GM12878 (cell line): ENCODE results near the gene ETNK1. TPM values are rescaled to one million over a fixed set of nuclear protein-coding genes. Genes with fewer than 3 reads are reported as not detected.

Experiments
- ATAC-seq: fragments of 200-7000 bp; cut with Tn5 transposase; 3 replicates; pipeline ENCODE4 v1.9.1; 2020; ENCODE audit warnings: mild to moderate bottlenecking, moderate library complexity
- BruUV-seq: library from RNA; stranded (reverse); fragments of 400-500 nt; replicated peaks from 2 replicates; lab custom pipeline; 2021; lab: Mats Ljungman, UMichigan
- CTCF ChIA-PET: fragments of 300-600 bp; sonication (Branson Sonifier 250); formaldehyde crosslinking; extraction: SDS; loops from one replicate; lab custom pipeline; 2021; ENCODE audit warnings: inconsistent platforms; lab: Yijun Ruan, JAX
- POLR2A ChIA-PET: fragments of 350-600 bp; formaldehyde crosslinking; extraction: SDS; loops from one replicate; lab custom pipeline; 2021; ENCODE audit warnings: inconsistent platforms; lab: Charles Lee
- RAD21 ChIA-PET: fragments of 300-600 bp; sonication (Branson Sonifier 250); formaldehyde crosslinking; loops from one replicate; lab custom pipeline; 2023; ENCODE audit warnings: antibody characterized with exemption; ENCODE audit not compliant: unreplicated experiment; lab: Charles Lee
- SMC1A ChIA-PET: fragments of 300-600 bp; sonication (Branson Sonifier 250); formaldehyde crosslinking; loops from one replicate; lab custom pipeline; 2023; ENCODE audit not compliant: unreplicated experiment, uncharacterized antibody; lab: Charles Lee
- DNase-seq: peaks from one replicate; pipeline ENCODE4 v3.0.0-alpha.2; 2011; ENCODE audit warnings: low read depth, low spot score
- FAIRE-seq: peaks from 3 replicates; lab custom pipeline; 2011; peaks lifted over from hg19 to GRCh38; lab: Jason Lieb, UNC
- H2AFZ ChIP-seq: 2 replicates; pipeline ENCODE4 v1.6.0; 2011; ENCODE audit warnings: low read depth, low read length, control low read depth; ENCODE audit not compliant: control insufficient read depth
- H3K27ac ChIP-seq: 2 replicates; pipeline ENCODE4 v1.5.1; 2011; ENCODE audit warnings: control low read depth; ENCODE audit not compliant: control insufficient read depth, insufficient read depth
- H3K27me3 ChIP-seq, 2 experiments: replicated peaks in 1 of 2; 2 replicates each; pipeline versions ENCODE4 v1.6.0 to v1.6.1; 2011; ENCODE audit warnings: low read length in 1 of 2; ENCODE audit not compliant: control insufficient read depth in 2 of 2, insufficient read depth in 2 of 2
- H3K36me3 ChIP-seq, 2 experiments: 2 replicates each; pipeline ENCODE4 v1.5.1; 2011; ENCODE audit warnings: low read length in 1 of 2; ENCODE audit not compliant: control insufficient read depth in 2 of 2, insufficient read depth in 2 of 2
- H3K4me1 ChIP-seq: 2 replicates; pipeline ENCODE4 v1.6.1; 2011; ENCODE audit warnings: mild to moderate bottlenecking, low read length, moderate library complexity, mixed read lengths; ENCODE audit not compliant: control insufficient read depth, insufficient read depth
- H3K4me2 ChIP-seq: 2 replicates; pipeline ENCODE4 v1.6.0; 2011; ENCODE audit warnings: control low read depth; ENCODE audit not compliant: control insufficient read depth, insufficient read depth
- H3K4me3 ChIP-seq: fragments of 200-600 bp; sonication (generic); 2 replicates; pipeline ENCODE4 v1.5.1; 2016
- H3K79me2 ChIP-seq: 2 replicates; pipeline ENCODE4 v1.6.0; 2011; ENCODE audit warnings: low read length; ENCODE audit not compliant: control insufficient read depth, insufficient read depth
- H3K9ac ChIP-seq: 2 replicates; pipeline ENCODE4 v1.8.0; 2011; ENCODE audit warnings: low read length, control low read depth, mixed read lengths; ENCODE audit not compliant: control insufficient read depth, insufficient read depth
- H3K9me3 ChIP-seq: replicated peaks from 3 replicates; pipeline ENCODE4 v1.5.1; 2011; ENCODE audit warnings: mild to moderate bottlenecking, low read length; ENCODE audit not compliant: control insufficient read depth, insufficient read depth
- H4K20me1 ChIP-seq: 2 replicates; pipeline ENCODE4 v1.6.0; 2011; ENCODE audit not compliant: control insufficient read depth, insufficient read depth
- GATAD2B ChIP-seq: fragments of 450-650 bp; conservative IDR thresholded peaks from 2 replicates; pipeline ENCODE4 v1.6.1; 2017; ENCODE audit warnings: low read depth, mild to moderate bottlenecking, moderate library complexity
- MYB ChIP-seq: fragments of 150-350 bp; IDR thresholded peaks from 2 replicates; pipeline ENCODE4 v1.6.1; 2014; ENCODE audit warnings: mild to moderate bottlenecking, low read depth, low read length, borderline replicate concordance
- RBBP5 ChIP-seq: fragments of 200-600 bp; sonication (generic); conservative IDR thresholded peaks from 2 replicates; pipeline ENCODE4 v1.6.1; 2016
- YY1 ChIP-seq: IDR thresholded peaks from 2 replicates; pipeline ENCODE4 v1.6.1; 2011; ENCODE audit warnings: low read depth, mild to moderate bottlenecking, low read length
- ZBED1 ChIP-seq: IDR thresholded peaks from 2 replicates; pipeline ENCODE4 v1.6.1; 2016; ENCODE audit warnings: borderline replicate concordance
- WGBS: methylation state at CpG from one replicate; pipeline ENCODE4 v1.1.6; 2016; ENCODE audit warnings: low lambda C conversion rate; ENCODE audit not compliant: insufficient replicate concordance, insufficient coverage; ENCODE audit errors: missing lambda C conversion rate; 5-methylcytosine and 5-hydroxymethylcytosine counted together
- in situ Hi-C: fragments of 300-500 bp; cut with MboI; formaldehyde crosslinking; loops from 9 replicates; pipeline ENCODE4 v1.14.3; 2018; ENCODE audit warnings: mixed read lengths
- intact Hi-C: fragments of 100-400 bp; cut with micrococcal nuclease; formaldehyde crosslinking; loops from one replicate; pipeline ENCODE4 v1.14.2; 2022; ENCODE audit not compliant: unreplicated experiment
- polyA plus RNA-seq, 11 experiments: library from polyadenylated mRNA; depleted of rRNA in 4 of 11; unstranded in 6 of 11; stranded (reverse) in 5 of 11; fragments of >200 nt; fragmentation: Nextera tagmentation in 4 of 11; fragmentation: Illumina TruSeq in 1 of 11; extraction: Ambion mirVana in 4 of 11; extraction: Trizol in 1 of 11; gene quantifications; 1 replicate in 1 of 11; 2 replicates in 10 of 11; pipeline versions ENCODE4 v1.2.1 to v1.2.3, GENCODE V29; 2011 to 2016; ENCODE audit warnings: inconsistent platforms in 2 of 11, missing spikeins in 2 of 11, low read depth in 1 of 11
- total RNA-seq, 4 experiments: library from RNA; depleted of rRNA in 3 of 4; stranded (reverse); fragments of >200 nt in 3 of 4; fragmentation: Illumina TruSeq in 1 of 4; extraction: Trizol in 1 of 4; gene quantifications; 2 replicates each; pipeline versions ENCODE4 v1.2.1 to v1.2.3, GENCODE V29; 2013 to 2021
- TF ChIP-seq, protein P1 (sequence below): fragments of 450-650 bp; IDR thresholded peaks from 2 replicates; pipeline ENCODE4 v1.6.1; 2014; ENCODE audit warnings: mild to moderate bottlenecking
- TF ChIP-seq, protein P2 (sequence below): fragments of 450-650 bp; formaldehyde crosslinking; IDR thresholded peaks from 2 replicates; pipeline ENCODE4 v1.4.0; 2020; ENCODE audit warnings: mild to moderate bottlenecking, moderate library complexity

The ETNK1 gene
- total and polyA plus RNA-seq, 10 of the 15 experiments (the other 5 are each of a cell fraction or from before 2014, with no cell fraction given): 12.3 to 69.4 (median 34.2) TPM

DNA sequence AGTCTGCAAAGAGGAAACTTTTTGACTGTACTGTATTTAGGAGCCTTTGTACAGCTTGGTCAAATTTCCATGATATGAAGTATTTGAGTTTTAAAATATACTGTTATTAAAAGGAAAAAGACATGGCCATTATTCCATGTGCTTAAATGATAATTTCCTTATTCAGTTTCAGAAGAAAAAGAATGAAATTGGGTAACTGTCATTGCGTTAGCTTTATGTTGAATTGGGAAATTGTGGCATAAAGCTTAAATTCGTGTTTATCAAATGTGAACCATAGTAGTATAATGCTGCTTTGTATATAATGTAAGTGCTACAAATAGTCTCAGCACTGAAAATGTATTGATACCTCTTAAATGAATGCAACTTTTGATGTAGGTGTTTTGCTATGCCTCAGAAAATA is 64.9 kb downstream of the ETNK1 start:
- RAD21 ChIA-PET: no interaction called here

More for the DNA sequence above, 64.9 kb downstream of the ETNK1 start:
- H3K4me1 ChIP-seq: peaks cover 12% of the 10 kb centered on the region
- 77% methylated on average over 2 of the region's 2 CpGs for WGBS
- in situ Hi-C loops: no loop called here
- CTCF ChIA-PET: interaction anchor here (1.2 to 1.4 kb wide), 2 partner anchors 10 to 167 kb away, joined by 3 read pairs; no protein-coding TSS in a partner anchor
- TF ChIP-seq GATAD2B: no peak
- TF ChIP-seq ZBED1: no peak
- no peak for TF ChIP-seq MYB
- TF ChIP-seq RBBP5: no peak
- TF ChIP-seq, protein P1, sequence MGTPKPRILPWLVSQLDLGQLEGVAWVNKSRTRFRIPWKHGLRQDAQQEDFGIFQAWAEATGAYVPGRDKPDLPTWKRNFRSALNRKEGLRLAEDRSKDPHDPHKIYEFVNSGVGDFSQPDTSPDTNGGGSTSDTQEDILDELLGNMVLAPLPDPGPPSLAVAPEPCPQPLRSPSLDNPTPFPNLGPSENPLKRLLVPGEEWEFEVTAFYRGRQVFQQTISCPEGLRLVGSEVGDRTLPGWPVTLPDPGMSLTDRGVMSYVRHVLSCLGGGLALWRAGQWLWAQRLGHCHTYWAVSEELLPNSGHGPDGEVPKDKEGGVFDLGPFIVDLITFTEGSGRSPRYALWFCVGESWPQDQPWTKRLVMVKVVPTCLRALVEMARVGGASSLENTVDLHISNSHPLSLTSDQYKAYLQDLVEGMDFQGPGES: no peak
- no peak for TF ChIP-seq YY1
- TF ChIP-seq, protein P2, sequence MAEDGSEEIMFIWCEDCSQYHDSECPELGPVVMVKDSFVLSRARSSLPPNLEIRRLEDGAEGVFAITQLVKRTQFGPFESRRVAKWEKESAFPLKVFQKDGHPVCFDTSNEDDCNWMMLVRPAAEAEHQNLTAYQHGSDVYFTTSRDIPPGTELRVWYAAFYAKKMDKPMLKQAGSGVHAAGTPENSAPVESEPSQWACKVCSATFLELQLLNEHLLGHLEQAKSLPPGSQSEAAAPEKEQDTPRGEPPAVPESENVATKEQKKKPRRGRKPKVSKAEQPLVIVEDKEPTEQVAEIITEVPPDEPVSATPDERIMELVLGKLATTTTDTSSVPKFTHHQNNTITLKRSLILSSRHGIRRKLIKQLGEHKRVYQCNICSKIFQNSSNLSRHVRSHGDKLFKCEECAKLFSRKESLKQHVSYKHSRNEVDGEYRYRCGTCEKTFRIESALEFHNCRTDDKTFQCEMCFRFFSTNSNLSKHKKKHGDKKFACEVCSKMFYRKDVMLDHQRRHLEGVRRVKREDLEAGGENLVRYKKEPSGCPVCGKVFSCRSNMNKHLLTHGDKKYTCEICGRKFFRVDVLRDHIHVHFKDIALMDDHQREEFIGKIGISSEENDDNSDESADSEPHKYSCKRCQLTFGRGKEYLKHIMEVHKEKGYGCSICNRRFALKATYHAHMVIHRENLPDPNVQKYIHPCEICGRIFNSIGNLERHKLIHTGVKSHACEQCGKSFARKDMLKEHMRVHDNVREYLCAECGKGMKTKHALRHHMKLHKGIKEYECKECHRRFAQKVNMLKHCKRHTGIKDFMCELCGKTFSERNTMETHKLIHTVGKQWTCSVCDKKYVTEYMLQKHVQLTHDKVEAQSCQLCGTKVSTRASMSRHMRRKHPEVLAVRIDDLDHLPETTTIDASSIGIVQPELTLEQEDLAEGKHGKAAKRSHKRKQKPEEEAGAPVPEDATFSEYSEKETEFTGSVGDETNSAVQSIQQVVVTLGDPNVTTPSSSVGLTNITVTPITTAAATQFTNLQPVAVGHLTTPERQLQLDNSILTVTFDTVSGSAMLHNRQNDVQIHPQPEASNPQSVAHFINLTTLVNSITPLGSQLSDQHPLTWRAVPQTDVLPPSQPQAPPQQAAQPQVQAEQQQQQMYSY (CRISPR knock-in tag): no peak
- TF ChIP-seq, all 136 proteins: peak for 0
- no peak for ATAC-seq
- BruUV-seq: no TSS peak
- H3K27me3 ChIP-seq: no peaks in the 10 kb centered on the region
- H3K4me3 ChIP-seq: no peak overlapping the region
- ChIA-PET POLR2A (no interaction called here), SMC1A (interaction anchor here (1.1 kb wide), 1 partner anchor 8 kb away, joined by 3 read pairs; no protein-coding TSS in a partner anchor)
- H2AFZ ChIP-seq: no peak overlapping the region
- H3K36me3 ChIP-seq: peaks cover 0 to 3% of the 10 kb centered on the region in 2 experiments; a peak in 1 of 4 replicates
- no peak overlapping the region for H3K4me2 ChIP-seq
- no peak overlapping the region for H3K9ac ChIP-seq
- FAIRE-seq: no peak
- no peak for DNase-seq
- intact Hi-C loops: loop anchor here (10.0 kb wide), 2 partner anchors 365 to 515 kb away; no protein-coding TSS in a partner anchor
- H4K20me1 ChIP-seq: no peaks in the 10 kb centered on the region
- no peaks in the 10 kb centered on the region for H3K79me2 ChIP-seq
- no peak overlapping the region for H3K27ac ChIP-seq
- peaks cover 1% of the 10 kb centered on the region; the same call in 2 of the 3 replicates for H3K9me3 ChIP-seq
